ENCODE results near the gene NEU3. TPM values are rescaled to one million over a fixed set of nuclear protein-coding genes. Genes with fewer than 3 reads are reported as not detected.
"Not testable (repeated sequence)": the region's sequence is repeated elsewhere in the genome, so short reads cannot be mapped to it uniquely, and the experiment has no call there.

The NEU3 gene
- total RNA-seq, 1 experiment from 2014 or later, result 12.5 TPM

- Histone ChIP-seq H3K4me2 (ENCODE audit: low read length) (peak overlapping the region; percentile 87), H3K9me2 (ENCODE audit: insufficient read depth) (no peaks in the 10 kb centered on the region), H3K27me3 (ENCODE audit: insufficient read depth, low read length) (no peaks in the 10 kb centered on the region), H3K4me3 (replicated peaks in 1 of 2; ENCODE audit: low read depth in 1 of 2, low read length in 2 of 2) (peak overlapping the region; percentile 74 to 98), H3K4me1 (ENCODE audit: control insufficient read depth in 1 of 2, insufficient read depth in 2 of 2, low read length in 2 of 2) (peaks cover 0 to 11% of the 10 kb centered on the region in 2 experiments; a peak in 1 of 4 replicates), H3K36me3 (ENCODE audit: control insufficient read depth in 1 of 2, insufficient read depth in 2 of 2, low read length in 2 of 2) (peaks cover 0 to 6% of the 10 kb centered on the region in 2 experiments; a peak in 3 of 4 replicates), H4K20me1 (ENCODE audit: insufficient read depth) (no peaks in the 10 kb centered on the region), H3K79me2 (ENCODE audit: insufficient read depth, low read length) (peaks cover 21% of the 10 kb centered on the region), H3K9ac (ENCODE audit: low read length) (peak overlapping the region; percentile 87), H3K27ac (ENCODE audit: low read depth, low read length) (peak overlapping the region; percentile 70), H2AFZ (ENCODE audit: low read depth, low read length, poor library complexity, severe bottlenecking) (peak overlapping the region; percentile 77), H3K9me3 (ENCODE audit: control insufficient read depth in 1 of 2, insufficient read depth in 1 of 2, low read depth in 1 of 2, low read length in 2 of 2) (no peaks in the 10 kb centered on the region)
- BruUV-seq (replicated peaks), result TSS peak; percentile 67
- ChIA-PET POLR2A (interaction anchor here (0.9 to 1.9 kb wide), 3 partner anchors 36 to 48 kb away, joined by 3 to 5 read pairs (median 3); partner anchors contain the start of genes SPCS2 and XRRA1), CTCF (interaction anchor here (1.1 kb wide), 3 partner anchors 34 to 151 kb away, joined by 3 to 5 read pairs (median 5); no protein-coding TSS in a partner anchor), RAD21 (ENCODE audit: low non-redundant PET in 1 of 2, low total read pairs in 2 of 2, uncharacterized antibody in 2 of 2, unreplicated experiment in 2 of 2) (interaction anchor here in 1 of 2 experiments (1.4 kb wide), 1 partner anchor 25 kb away, joined by 3 read pairs; no protein-coding TSS in a partner anchor)
- intact Hi-C loops (cut with micrococcal nuclease), result no loop called here
- ATAC-seq (no peak), DNase-seq (ENCODE audit: low read depth, low spot score) (no peak)
- TF ChIP-seq POLR2A (IDR thresholded peaks at IDR 0.05; ENCODE audit: borderline replicate concordance, extremely low read depth, insufficient read depth, insufficient read length), result no peak
- TF ChIP-seq, protein P1, sequence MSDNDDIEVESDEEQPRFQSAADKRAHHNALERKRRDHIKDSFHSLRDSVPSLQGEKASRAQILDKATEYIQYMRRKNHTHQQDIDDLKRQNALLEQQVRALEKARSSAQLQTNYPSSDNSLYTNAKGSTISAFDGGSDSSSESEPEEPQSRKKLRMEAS (IDR thresholded peaks at IDR 0.05), result 0 out of 2 replicates have a peak, but pooled peaks have one; percentile 41
These were observed 516 bp downstream of the NEU3 start for GRCh38 chr11:74989260-74989638.

- CTCF ChIA-PET; H3K27me3 ChIP-seq (ENCODE audit: insufficient read depth, low read length); H3K9me2 ChIP-seq (ENCODE audit: insufficient read depth); H3K9me3 ChIP-seq (ENCODE audit: control insufficient read depth in 1 of 2, insufficient read depth in 1 of 2, low read depth in 1 of 2, low read length in 2 of 2); BruUV-seq (replicated peaks); POLR2A ChIA-PET; H4K20me1 ChIP-seq (ENCODE audit: insufficient read depth); intact Hi-C loops (cut with micrococcal nuclease); RAD21 ChIA-PET (ENCODE audit: low non-redundant PET in 1 of 2, low total read pairs in 2 of 2, uncharacterized antibody in 2 of 2, unreplicated experiment in 2 of 2); H3K27ac ChIP-seq (ENCODE audit: low read depth, low read length); DNase-seq (ENCODE audit: low read depth, low spot score); H3K9ac ChIP-seq (ENCODE audit: low read length); ATAC-seq; H2AFZ ChIP-seq (ENCODE audit: low read depth, low read length, poor library complexity, severe bottlenecking): not testable (repeated sequence)
- Histone ChIP-seq H3K36me3 (ENCODE audit: control insufficient read depth in 1 of 2, insufficient read depth in 2 of 2, low read length in 2 of 2) (peaks cover 8 to 15% of the 10 kb centered on the region in 2 experiments), H3K4me3 (replicated peaks in 1 of 2; ENCODE audit: low read depth in 1 of 2, low read length in 2 of 2) (peak overlapping the region in 1 of 2 experiments; percentile 98; a peak in 2 of 4 replicates), H3K4me1 (ENCODE audit: control insufficient read depth in 1 of 2, insufficient read depth in 2 of 2, low read length in 2 of 2) (peaks cover 0 to 11% of the 10 kb centered on the region in 2 experiments; a peak in 1 of 4 replicates), H3K79me2 (ENCODE audit: insufficient read depth, low read length) (peaks cover 21% of the 10 kb centered on the region), H3K4me2 (ENCODE audit: low read length) (peak overlapping the region; percentile 87)
These were observed 1.4 kb downstream of the NEU3 start for GRCh38 chr11:74990150-74990549.
